H1 (cell line): Measurements from ENCODE around the gene ZDHHC17. TPM values are rescaled to one million over a fixed set of nuclear protein-coding genes. Genes with fewer than 3 reads are reported as not detected.

Experiments used
- ATF2 ChIP-seq: IDR thresholded peaks from 2 replicates; pipeline ENCODE4 v1.6.1; 2012; ENCODE audit warnings: low read length, inconsistent platforms
- CBX5 ChIP-seq: fragments of 300-800, 300-1000 bp; sonication (generic); IDR thresholded peaks from 2 replicates; pipeline ENCODE4 v1.7.1; 2016; ENCODE audit warnings: antibody characterized with exemption, low read length, low read depth
- CHD2 ChIP-seq: IDR thresholded peaks from 2 replicates; pipeline ENCODE4 v1.6.1; 2012; ENCODE audit warnings: low read length, improper control_type of control experiment
- CREB1 ChIP-seq: IDR thresholded peaks from 2 replicates; pipeline ENCODE4 v1.6.1; 2012; ENCODE audit warnings: inconsistent platforms
- CTCF ChIP-seq, 3 experiments: IDR thresholded peaks; 1 replicate in 2 of 3; 2 replicates in 1 of 3; pipeline versions ENCODE4 v1.5.1 to v1.6.1; 2011; ENCODE audit warnings: low read length in 3 of 3, mild to moderate bottlenecking in 3 of 3, inconsistent platforms in 2 of 3, low read depth in 1 of 3, moderate library complexity in 1 of 3; ENCODE audit not compliant: insufficient read depth in 1 of 3; ENCODE audit errors: control extremely low read depth in 1 of 3
- E2F6 ChIP-seq: IDR thresholded peaks from 2 replicates; pipeline ENCODE4 v1.6.1; 2012; ENCODE audit warnings: inconsistent platforms
- EGR1 ChIP-seq: IDR thresholded peaks from 2 replicates; pipeline ENCODE4 v1.6.1; 2011; ENCODE audit warnings: low read depth, low read length, borderline replicate concordance
- EZH2 ChIP-seq: fragments of 200-600 bp; sonication (generic); IDR thresholded peaks from 2 replicates; pipeline ENCODE4 v1.7.1; 2012; ENCODE audit warnings: low read depth, mild to moderate bottlenecking, moderate library complexity, low read length, inconsistent platforms; ENCODE audit not compliant: severe bottlenecking
- HDAC6 ChIP-seq: IDR thresholded peaks from one replicate; pipeline ENCODE4 v1.7.1; 2012; ENCODE audit warnings: low read depth, mild to moderate bottlenecking, inconsistent platforms, low read length, moderate library complexity
- KDM4A ChIP-seq: IDR thresholded peaks from one replicate; pipeline ENCODE4 v1.7.1; 2012; ENCODE audit warnings: low read depth, mild to moderate bottlenecking, moderate library complexity, low read length, inconsistent platforms; ENCODE audit not compliant: severe bottlenecking
- POLR2AphosphoS5 ChIP-seq: IDR thresholded peaks from 2 replicates; pipeline ENCODE4 v1.6.1; 2011; ENCODE audit warnings: low read depth, low read length
- POU5F1 ChIP-seq: IDR thresholded peaks from 2 replicates; pipeline ENCODE4 v1.6.1; 2011; ENCODE audit warnings: low read depth, mild to moderate bottlenecking, low read length, moderate library complexity
- RFX5 ChIP-seq: IDR thresholded peaks from 2 replicates; pipeline ENCODE4 v1.6.1; 2011; ENCODE audit warnings: low read depth, low read length, improper control_type of control experiment, borderline replicate concordance
- RXRA ChIP-seq: IDR thresholded peaks from 2 replicates; pipeline ENCODE4 v1.6.1; 2011; ENCODE audit warnings: low read depth, mild to moderate bottlenecking, low read length, moderate library complexity; ENCODE audit not compliant: insufficient read depth
- SIRT6 ChIP-seq: IDR thresholded peaks from one replicate; pipeline ENCODE4 v1.7.1; 2012; ENCODE audit warnings: low read length, inconsistent platforms
- SIX5 ChIP-seq: IDR thresholded peaks from 2 replicates; pipeline ENCODE4 v1.6.1; 2011; ENCODE audit warnings: mild to moderate bottlenecking, low read depth, low read length
- SP4 ChIP-seq: IDR thresholded peaks from 2 replicates; pipeline ENCODE4 v1.6.1; 2012; ENCODE audit warnings: low read length, inconsistent platforms
- USF2 ChIP-seq: IDR thresholded peaks from 2 replicates; pipeline ENCODE4 v1.6.1; 2011; ENCODE audit warnings: low read length, improper control_type of control experiment
- YY1 ChIP-seq: IDR thresholded peaks from 2 replicates; pipeline ENCODE4 v1.6.1; 2011; ENCODE audit warnings: low read depth, mild to moderate bottlenecking, low read length
- polyA plus RNA-seq, 7 experiments: library from polyadenylated mRNA; depleted of rRNA in 3 of 7; stranded (reverse) in 5 of 7; unstranded in 2 of 7; fragments of >200 nt in 5 of 7; fragments of 200-250 nt in 2 of 7; gene quantifications; 1 replicate in 5 of 7; 2 replicates in 1 of 7; 4 replicates in 1 of 7; pipeline versions ENCODE4 v1.2.1 to v1.2.3, GENCODE V29; 2011 to 2013; ENCODE audit warnings: missing spikeins in 2 of 7, mixed read lengths in 2 of 7
- total RNA-seq: library from RNA; stranded (reverse); fragmentation: NEBNext Ultra II Directional; extraction: Animal tissue kit (Norgen Biotek cat#: 25700); gene quantifications from 2 replicates; pipeline ENCODE4 v1.2.1, GENCODE V29; 2021

ZDHHC17 gene
- total and polyA plus RNA-seq, 2 of the 8 experiments (the other 6 are each of a cell fraction or from before 2014, with no cell fraction given) = 27.6 to 28.9 TPM

GRCh38 chr12:76878899-76879709, 115.2 kb downstream of the ZDHHC17 start, which contains the start of gene CSRP2 (continued):
- TF ChIP-seq HDAC6 = no peak
- TF ChIP-seq RXRA = no peak
- TF ChIP-seq CBX5 = no peak
- no peak for TF ChIP-seq USF2
- no peak for TF ChIP-seq SIX5
- TF ChIP-seq CTCF (IDR thresholded peaks at IDR 0.05; ENCODE audit: control extremely low read depth in 1 of 3, insufficient read depth in 1 of 3, low read depth in 1 of 3, low read length in 3 of 3) = peak in 2 of 3 experiments; percentile 13 to 16; a peak in 3 of 4 replicates
- no peak for TF ChIP-seq EZH2
- TF ChIP-seq E2F6 = peak; percentile 58
- 0 out of 2 replicates have a peak, but pooled peaks have one; percentile 45 for TF ChIP-seq ATF2
- no peak for TF ChIP-seq RFX5
- TF ChIP-seq SP4 = no peak
- TF ChIP-seq POU5F1 = no peak
- no peak for TF ChIP-seq EGR1
- peak; percentile 3; the same call in 1 of the 2 replicates for TF ChIP-seq YY1
- no peak for TF ChIP-seq SIRT6
- TF ChIP-seq POLR2AphosphoS5 = peak; percentile 96
- TF ChIP-seq KDM4A = peak; percentile 34
- TF ChIP-seq CHD2 = no peak
- TF ChIP-seq CREB1 = no peak
